OCI-LY1 (cell line): ENCODE results near the gene HOXB6.

Source experiments
- H2AFZ ChIP-seq: fragments of 200-600 bp; sonication (generic), shearing (Covaris generic); 2 replicates; pipeline ENCODE4 v1.6.0; 2014; ENCODE audit warnings: antibody characterized with exemption, mild to moderate bottlenecking, low read length
- H3F3A ChIP-seq: fragments of 200-600 bp; sonication (generic), shearing (Covaris generic); 2 replicates; pipeline ENCODE4 v1.6.0; 2014; ENCODE audit warnings: mild to moderate bottlenecking, antibody characterized with exemption, low read length, moderate library complexity; ENCODE audit not compliant: insufficient read depth
- H3K27ac ChIP-seq: fragments of 200-600 bp; sonication (generic); 2 replicates; pipeline ENCODE4 v1.5.1; 2014; ENCODE audit warnings: low read length, mixed run types, mild to moderate bottlenecking, low read depth; ENCODE audit not compliant: poor library complexity, severe bottlenecking
- H3K27me3 ChIP-seq: fragments of 200-600 bp; sonication (generic); 2 replicates; pipeline ENCODE4 v1.6.0; 2014; ENCODE audit warnings: antibody characterized with exemption, mild to moderate bottlenecking, low read length, moderate library complexity; ENCODE audit not compliant: insufficient read depth
- H3K36me3 ChIP-seq: fragments of 200-600 bp; sonication (generic); 2 replicates; pipeline ENCODE4 v1.6.1; 2014; ENCODE audit warnings: mild to moderate bottlenecking, antibody characterized with exemption, low read length, moderate library complexity, mixed read lengths; ENCODE audit not compliant: insufficient read depth
- H3K4me1 ChIP-seq: fragments of 200-600 bp; sonication (generic); 2 replicates; pipeline ENCODE4 v1.5.1; 2014; ENCODE audit warnings: mild to moderate bottlenecking, low read length, moderate library complexity; ENCODE audit not compliant: insufficient read depth, severe bottlenecking
- H3K4me2 ChIP-seq: fragments of 200-600 bp; sonication (generic), shearing (Covaris generic); 2 replicates; pipeline ENCODE4 v1.6.1; 2014; ENCODE audit warnings: low read length
- H3K4me3 ChIP-seq: fragments of 200-600 bp; sonication (generic); 2 replicates; pipeline ENCODE4 v1.5.1; 2014; ENCODE audit warnings: low read length, low read depth, mild to moderate bottlenecking, mixed read lengths; ENCODE audit not compliant: poor library complexity, severe bottlenecking
- H3K79me2 ChIP-seq: fragments of 200-600 bp; shearing (Covaris generic); 2 replicates; pipeline ENCODE4 v1.6.1; 2016; ENCODE audit warnings: mixed run types, low read length, mixed read lengths; ENCODE audit not compliant: insufficient read depth
- H3K9ac ChIP-seq: fragments of 200-600 bp; sonication (generic), shearing (Covaris generic); 2 replicates; pipeline ENCODE4 v1.6.1; 2014; ENCODE audit warnings: mild to moderate bottlenecking, low read length, mixed read lengths
- H3K9me2 ChIP-seq: fragments of 200-600 bp; sonication (generic), shearing (Covaris generic); 2 replicates; pipeline ENCODE4 v1.6.1; 2014; ENCODE audit warnings: low read depth, mild to moderate bottlenecking, low read length, mixed read lengths
- H3K9me3 ChIP-seq: fragments of 200-600 bp; shearing (Covaris generic); 2 replicates; pipeline ENCODE4 v1.6.1; 2014; ENCODE audit warnings: low read length, mixed read lengths
- H4K20me1 ChIP-seq: fragments of 200-600 bp; sonication (generic), shearing (Covaris generic); 2 replicates; pipeline ENCODE4 v1.6.0; 2016; ENCODE audit warnings: mild to moderate bottlenecking, low read length; ENCODE audit not compliant: insufficient read depth
- EZH2 ChIP-seq: fragments of 200-600 bp; sonication (generic), shearing (Covaris generic); IDR thresholded peaks from 2 replicates; pipeline ENCODE4 v1.8.0; 2017; ENCODE audit warnings: borderline replicate concordance, mixed run types, mild to moderate bottlenecking, antibody characterized with exemption, low read length, moderate library complexity, mixed read lengths
- TF ChIP-seq, protein P1 (sequence below): fragments of 200-600 bp; sonication (generic), shearing (Covaris generic); IDR thresholded peaks from 2 replicates; pipeline ENCODE4 v1.5.1; 2017; ENCODE audit warnings: mild to moderate bottlenecking, antibody characterized with exemption, low read length, moderate library complexity, mixed read lengths

The HOXB6 gene

DNA sequence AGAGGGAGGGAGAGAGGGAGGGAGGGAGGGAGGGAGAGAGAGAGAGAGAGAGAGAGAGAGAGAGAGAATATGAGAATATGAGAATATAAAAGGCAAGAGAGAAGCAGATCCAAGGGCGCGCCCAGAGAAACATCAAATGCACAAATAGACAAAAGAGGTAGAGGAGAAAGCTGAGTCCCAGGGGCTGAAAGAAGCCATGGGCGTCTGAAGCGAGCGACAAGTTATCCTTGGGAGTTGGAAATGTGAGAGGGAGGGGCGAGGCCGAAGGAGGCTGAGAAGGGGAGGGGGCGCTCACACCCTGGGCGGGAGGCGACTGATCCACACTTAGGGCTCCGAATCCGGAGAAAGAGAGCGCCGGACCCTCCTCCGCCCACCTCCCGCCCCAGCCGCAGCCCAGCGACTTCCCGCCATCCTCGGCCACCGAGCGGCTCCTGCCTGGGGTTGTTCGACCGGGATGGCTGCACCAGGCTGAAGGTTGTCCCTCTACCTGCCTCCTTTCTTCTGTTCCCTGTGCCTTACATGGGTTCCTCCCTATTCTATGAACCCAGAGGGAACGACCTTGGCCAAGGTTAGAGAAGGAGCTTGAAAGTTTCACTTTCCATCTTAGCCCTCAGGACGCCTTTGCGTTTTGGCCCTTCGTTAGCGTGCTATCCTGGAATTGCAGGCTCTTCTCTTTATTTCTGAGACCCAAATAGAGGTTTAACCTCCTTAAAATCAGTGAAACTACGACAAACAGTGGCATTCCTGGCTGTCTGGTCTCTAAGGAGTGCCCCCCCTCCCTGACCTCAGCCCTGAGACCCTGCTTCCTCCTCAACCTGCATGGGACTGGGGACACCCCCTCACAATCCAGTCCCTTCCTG is 42.5 kb upstream of the HOXB6 start:
- Histone ChIP-seq H4K20me1 (no peaks in the 10 kb centered on the region), H3K9ac (no peak overlapping the region), H3K9me2 (no peaks in the 10 kb centered on the region), H3K36me3 (no peaks in the 10 kb centered on the region), H3K4me2 (no peak overlapping the region), H3K27me3 (0 out of 2 replicates have a peak, but pooled peaks cover 5% of the 10 kb centered on the region), H3K9me3 (no peaks in the 10 kb centered on the region), H3F3A (no peaks in the 10 kb centered on the region), H3K4me1 (no peaks in the 10 kb centered on the region), H3K4me3 (no peak overlapping the region), H3K27ac (no peak overlapping the region), H3K79me2 (no peaks in the 10 kb centered on the region), H2AFZ (no peak overlapping the region)
- TF ChIP-seq EZH2 = no peak
- TF ChIP-seq, protein P1, sequence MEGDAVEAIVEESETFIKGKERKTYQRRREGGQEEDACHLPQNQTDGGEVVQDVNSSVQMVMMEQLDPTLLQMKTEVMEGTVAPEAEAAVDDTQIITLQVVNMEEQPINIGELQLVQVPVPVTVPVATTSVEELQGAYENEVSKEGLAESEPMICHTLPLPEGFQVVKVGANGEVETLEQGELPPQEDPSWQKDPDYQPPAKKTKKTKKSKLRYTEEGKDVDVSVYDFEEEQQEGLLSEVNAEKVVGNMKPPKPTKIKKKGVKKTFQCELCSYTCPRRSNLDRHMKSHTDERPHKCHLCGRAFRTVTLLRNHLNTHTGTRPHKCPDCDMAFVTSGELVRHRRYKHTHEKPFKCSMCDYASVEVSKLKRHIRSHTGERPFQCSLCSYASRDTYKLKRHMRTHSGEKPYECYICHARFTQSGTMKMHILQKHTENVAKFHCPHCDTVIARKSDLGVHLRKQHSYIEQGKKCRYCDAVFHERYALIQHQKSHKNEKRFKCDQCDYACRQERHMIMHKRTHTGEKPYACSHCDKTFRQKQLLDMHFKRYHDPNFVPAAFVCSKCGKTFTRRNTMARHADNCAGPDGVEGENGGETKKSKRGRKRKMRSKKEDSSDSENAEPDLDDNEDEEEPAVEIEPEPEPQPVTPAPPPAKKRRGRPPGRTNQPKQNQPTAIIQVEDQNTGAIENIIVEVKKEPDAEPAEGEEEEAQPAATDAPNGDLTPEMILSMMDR = no peak

DNA sequence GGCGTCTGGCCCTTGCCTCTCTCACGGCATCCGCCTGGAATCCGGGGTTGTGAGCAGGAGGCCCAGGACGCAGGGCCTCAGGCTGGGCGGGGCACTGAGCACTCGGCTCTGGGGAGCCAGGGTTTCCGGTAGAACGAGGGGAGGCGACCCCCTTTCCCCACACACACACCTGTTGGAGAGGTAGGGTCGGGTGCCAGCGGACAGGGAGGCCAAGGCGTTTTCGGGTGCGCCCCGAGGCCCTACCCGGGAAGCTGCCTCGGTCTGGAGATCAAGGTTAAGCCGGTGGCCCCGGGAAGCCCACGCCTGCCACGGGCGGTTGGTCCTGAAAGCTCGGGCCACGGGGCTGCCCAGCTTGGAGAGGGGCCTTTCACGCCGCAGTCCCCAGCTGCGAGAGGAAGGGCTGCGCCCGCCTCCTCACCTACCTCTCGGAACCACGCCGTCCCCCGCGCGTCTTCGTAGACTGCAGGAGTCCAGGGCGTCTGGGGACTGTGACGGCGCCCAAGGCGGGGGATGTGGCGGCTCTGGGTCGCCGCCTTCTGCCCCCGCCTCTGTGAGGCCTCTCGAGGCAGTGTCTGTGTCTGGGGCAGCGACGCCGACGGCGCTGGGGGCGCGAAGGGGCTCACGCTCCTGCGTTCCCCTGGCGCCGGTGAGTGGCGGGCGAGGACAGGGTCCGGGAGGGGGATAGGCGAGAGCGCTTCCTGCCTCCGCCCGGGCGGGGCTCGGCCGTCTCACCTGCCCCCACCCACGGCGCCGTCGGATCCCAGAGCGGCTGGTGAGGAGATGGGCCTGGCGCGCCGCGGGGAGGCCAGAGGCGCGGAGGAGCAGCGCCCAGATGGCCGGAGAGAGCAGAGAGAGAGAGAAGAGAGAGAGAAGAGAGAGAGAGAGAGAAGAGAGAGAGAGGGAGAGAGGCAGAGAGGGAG is 41.7 kb upstream of the HOXB6 start:
- Histone ChIP-seq H3K9ac (no peak overlapping the region), H3F3A (no peaks in the 10 kb centered on the region), H3K4me2 (no peak overlapping the region), H3K9me3 (no peaks in the 10 kb centered on the region), H4K20me1 (no peaks in the 10 kb centered on the region), H3K9me2 (no peaks in the 10 kb centered on the region), H3K4me3 (no peak overlapping the region), H3K27ac (no peak overlapping the region), H3K36me3 (no peaks in the 10 kb centered on the region), H3K27me3 (0 out of 2 replicates have a peak, but pooled peaks cover 5% of the 10 kb centered on the region), H2AFZ (no peak overlapping the region), H3K4me1 (no peaks in the 10 kb centered on the region), H3K79me2 (no peaks in the 10 kb centered on the region)
- TF ChIP-seq, protein P1 = no peak

DNA sequence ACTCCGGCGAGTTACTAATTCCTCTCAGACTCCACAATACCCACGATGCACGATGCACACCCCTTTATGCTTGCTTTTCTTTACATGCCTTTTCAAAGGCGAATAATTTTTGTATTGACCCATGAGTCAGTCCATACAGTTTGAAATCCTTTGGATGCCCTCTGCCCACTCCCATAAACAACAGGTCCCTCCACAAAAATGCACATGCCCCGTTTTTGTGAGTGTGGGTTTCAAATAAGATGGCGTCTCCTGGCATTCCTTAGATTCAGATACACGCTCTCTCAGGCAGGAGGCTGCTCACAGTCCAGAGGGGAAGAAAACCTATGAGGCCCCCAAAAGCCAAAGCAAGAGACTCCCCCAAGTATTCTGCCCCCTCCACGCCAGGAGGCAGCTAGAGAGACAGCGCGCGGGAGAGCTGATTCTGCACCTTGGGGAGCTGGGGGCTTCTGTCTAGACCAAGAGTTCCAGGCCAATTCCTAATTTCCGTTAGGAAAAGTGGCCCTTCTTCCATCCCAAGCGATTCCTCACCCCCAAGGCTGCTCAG is 40.9 kb upstream of the HOXB6 start:
- no peak overlapping the region for H3K9ac ChIP-seq
- TF ChIP-seq, protein P1 = no peak
- TF ChIP-seq EZH2 = no peak
- no peak overlapping the region for H3K4me2 ChIP-seq
- no peaks in the 10 kb centered on the region for H3K9me3 ChIP-seq
- H3K4me3 ChIP-seq = no peak overlapping the region
- no peaks in the 10 kb centered on the region for H3F3A ChIP-seq
- no peaks in the 10 kb centered on the region for H3K4me1 ChIP-seq
- no peaks in the 10 kb centered on the region for H3K9me2 ChIP-seq
- H4K20me1 ChIP-seq = no peaks in the 10 kb centered on the region
- H3K36me3 ChIP-seq = no peaks in the 10 kb centered on the region
- H3K79me2 ChIP-seq = no peaks in the 10 kb centered on the region
- no peak overlapping the region for H2AFZ ChIP-seq
- no peak overlapping the region for H3K27ac ChIP-seq
- 0 out of 2 replicates have a peak, but pooled peaks cover 5% of the 10 kb centered on the region for H3K27me3 ChIP-seq
